GM18526 (cell line): ENCODE measurements around the gene NXNL1.

ENCODE experiments used
- POLR2A ChIP-seq: IDR thresholded peaks from 3 replicates; pipeline ENCODE4 v1.6.1; 2011; ENCODE audit not compliant: insufficient read length; ENCODE audit errors: extremely low read depth

Gene NXNL1

GRCh38 chr19:17419621-17420474 lies 40.9 kb downstream of the NXNL1 start, which contains the start of gene MVB12A:
MVB12A (plus strand) TSS chr19:17420047; CDS start chr19:17420136, 89 bp downstream.
- peak; percentile 22 for TF ChIP-seq POLR2A

- TF ChIP-seq POLR2A: no peak
These were observed 41.5 kb downstream of the NXNL1 start for GRCh38 chr19:17419154-17419620.

- TF ChIP-seq POLR2A: no peak
These were observed 42.0 kb downstream of the NXNL1 start for GRCh38 chr19:17418710-17419109.

GRCh38 chr19:17415121-17415520 lies 45.6 kb downstream of the NXNL1 start:
- no peak for TF ChIP-seq POLR2A

- TF ChIP-seq POLR2A: no peak
These were observed 46.6 kb downstream of the NXNL1 start for GRCh38 chr19:17414097-17414496.

GRCh38 chr19:17411801-17412200 lies 48.9 kb downstream of the NXNL1 start:
- TF ChIP-seq POLR2A: no peak

GRCh38 chr19:17409990-17410389 lies 50.7 kb downstream of the NXNL1 start:
- TF ChIP-seq POLR2A: no peak

- no peak for TF ChIP-seq POLR2A
These were observed 53.9 kb downstream of the NXNL1 start for GRCh38 chr19:17406887-17407196.

GRCh38 chr19:17406046-17406886 lies 54.5 kb downstream of the NXNL1 start:
- TF ChIP-seq POLR2A: peak; percentile 47
